ENCODE measurements around the gene SUPT4H1.

SUPT4H1 gene

GRCh38 chr17:58313815-58314705 is 37.9 kb downstream of the SUPT4H1 start:
- H3K4me3 ChIP-seq (ENCODE audit: low read depth, low read length), result no peak overlapping the region
- peaks cover 4% of the 10 kb centered on the region; the same call in 1 of the 2 replicates for H3K4me1 ChIP-seq (ENCODE audit: control insufficient read depth, insufficient read depth, low read length)
- H3K9ac ChIP-seq (ENCODE audit: low read length), result no peak overlapping the region
- no peak overlapping the region for H3K27ac ChIP-seq (ENCODE audit: low read depth, low read length)
- no peaks in the 10 kb centered on the region for H3K27me3 ChIP-seq (ENCODE audit: control insufficient read depth, insufficient read depth, low read length)
- H3K36me3 ChIP-seq (ENCODE audit: control insufficient read depth, insufficient read depth, low read length), result no peaks in the 10 kb centered on the region
- no peaks in the 10 kb centered on the region for H3K9me3 ChIP-seq (ENCODE audit: control insufficient read depth, insufficient read depth, low read depth, low read length)

- Histone ChIP-seq H3K9me3 (ENCODE audit: control insufficient read depth, insufficient read depth, low read depth, low read length) (no peaks in the 10 kb centered on the region), H3K4me3 (ENCODE audit: low read depth, low read length) (no peak overlapping the region), H3K27me3 (ENCODE audit: control insufficient read depth, insufficient read depth, low read length) (no peaks in the 10 kb centered on the region), H3K27ac (ENCODE audit: low read depth, low read length) (no peak overlapping the region), H3K9ac (ENCODE audit: low read length) (no peak overlapping the region), H3K36me3 (ENCODE audit: control insufficient read depth, insufficient read depth, low read length) (no peaks in the 10 kb centered on the region), H3K4me1 (ENCODE audit: control insufficient read depth, insufficient read depth, low read length) (peaks cover 6% of the 10 kb centered on the region; the same call in 1 of the 2 replicates)
These were observed 39.2 kb downstream of the SUPT4H1 start for GRCh38 chr17:58312829-58313228.

GRCh38 chr17:58312021-58312630 is 39.9 kb downstream of the SUPT4H1 start:
- Histone ChIP-seq H3K9ac (ENCODE audit: low read length) (no peak overlapping the region), H3K4me3 (ENCODE audit: low read depth, low read length) (no peak overlapping the region), H3K27me3 (ENCODE audit: control insufficient read depth, insufficient read depth, low read length) (no peaks in the 10 kb centered on the region), H3K9me3 (ENCODE audit: control insufficient read depth, insufficient read depth, low read depth, low read length) (no peaks in the 10 kb centered on the region), H3K36me3 (ENCODE audit: control insufficient read depth, insufficient read depth, low read length) (no peaks in the 10 kb centered on the region), H3K4me1 (ENCODE audit: control insufficient read depth, insufficient read depth, low read length) (0 out of 2 replicates have a peak, but pooled peaks cover 2% of the 10 kb centered on the region), H3K27ac (ENCODE audit: low read depth, low read length) (no peak overlapping the region)

GRCh38 chr17:58311429-58311894 is 40.5 kb downstream of the SUPT4H1 start:
- H3K4me3 ChIP-seq (ENCODE audit: low read depth, low read length), result no peak overlapping the region
- no peak overlapping the region for H3K27ac ChIP-seq (ENCODE audit: low read depth, low read length)
- no peak overlapping the region for H3K9ac ChIP-seq (ENCODE audit: low read length)
- 0 out of 2 replicates have a peak, but pooled peaks cover 2% of the 10 kb centered on the region for H3K4me1 ChIP-seq (ENCODE audit: control insufficient read depth, insufficient read depth, low read length)
- no peaks in the 10 kb centered on the region for H3K36me3 ChIP-seq (ENCODE audit: control insufficient read depth, insufficient read depth, low read length)
- no peaks in the 10 kb centered on the region for H3K27me3 ChIP-seq (ENCODE audit: control insufficient read depth, insufficient read depth, low read length)
- H3K9me3 ChIP-seq (ENCODE audit: control insufficient read depth, insufficient read depth, low read depth, low read length), result no peaks in the 10 kb centered on the region

GRCh38 chr17:58310511-58311428 is 41.2 kb downstream of the SUPT4H1 start:
- no peak overlapping the region for H3K27ac ChIP-seq (ENCODE audit: low read depth, low read length)
- H3K4me1 ChIP-seq (ENCODE audit: control insufficient read depth, insufficient read depth, low read length), result 0 out of 2 replicates have a peak, but pooled peaks cover 2% of the 10 kb centered on the region
- H3K4me3 ChIP-seq (ENCODE audit: low read depth, low read length), result no peak overlapping the region
- H3K9me3 ChIP-seq (ENCODE audit: control insufficient read depth, insufficient read depth, low read depth, low read length), result no peaks in the 10 kb centered on the region
- no peaks in the 10 kb centered on the region for H3K27me3 ChIP-seq (ENCODE audit: control insufficient read depth, insufficient read depth, low read length)
- no peaks in the 10 kb centered on the region for H3K36me3 ChIP-seq (ENCODE audit: control insufficient read depth, insufficient read depth, low read length)
- H3K9ac ChIP-seq (ENCODE audit: low read length), result no peak overlapping the region

GRCh38 chr17:58309918-58310259 is 42.1 kb downstream of the SUPT4H1 start:
- no peaks in the 10 kb centered on the region for H3K9me3 ChIP-seq (ENCODE audit: control insufficient read depth, insufficient read depth, low read depth, low read length)
- no peak overlapping the region for H3K4me3 ChIP-seq (ENCODE audit: low read depth, low read length)
- H3K27ac ChIP-seq (ENCODE audit: low read depth, low read length), result no peak overlapping the region
- H3K36me3 ChIP-seq (ENCODE audit: control insufficient read depth, insufficient read depth, low read length), result no peaks in the 10 kb centered on the region
- no peaks in the 10 kb centered on the region for H3K27me3 ChIP-seq (ENCODE audit: control insufficient read depth, insufficient read depth, low read length)
- 0 out of 2 replicates have a peak, but pooled peaks cover 2% of the 10 kb centered on the region for H3K4me1 ChIP-seq (ENCODE audit: control insufficient read depth, insufficient read depth, low read length)
- no peak overlapping the region for H3K9ac ChIP-seq (ENCODE audit: low read length)

GRCh38 chr17:58308985-58309917 is 42.8 kb downstream of the SUPT4H1 start:
- peaks cover 7% of the 10 kb centered on the region for H3K4me1 ChIP-seq (ENCODE audit: control insufficient read depth, insufficient read depth, low read length)
- H3K9ac ChIP-seq (ENCODE audit: low read length), result no peak overlapping the region
- no peak overlapping the region for H3K4me3 ChIP-seq (ENCODE audit: low read depth, low read length)
- H3K9me3 ChIP-seq (ENCODE audit: control insufficient read depth, insufficient read depth, low read depth, low read length), result no peaks in the 10 kb centered on the region
- no peak overlapping the region for H3K27ac ChIP-seq (ENCODE audit: low read depth, low read length)
- H3K27me3 ChIP-seq (ENCODE audit: control insufficient read depth, insufficient read depth, low read length), result no peaks in the 10 kb centered on the region
- H3K36me3 ChIP-seq (ENCODE audit: control insufficient read depth, insufficient read depth, low read length), result no peaks in the 10 kb centered on the region

GRCh38 chr17:58308173-58308984 is 43.6 kb downstream of the SUPT4H1 start:
- H3K4me1 ChIP-seq (ENCODE audit: control insufficient read depth, insufficient read depth, low read length), result peaks cover 12% of the 10 kb centered on the region
- no peak overlapping the region for H3K9ac ChIP-seq (ENCODE audit: low read length)
- no peaks in the 10 kb centered on the region for H3K27me3 ChIP-seq (ENCODE audit: control insufficient read depth, insufficient read depth, low read length)
- no peaks in the 10 kb centered on the region for H3K36me3 ChIP-seq (ENCODE audit: control insufficient read depth, insufficient read depth, low read length)
- no peak overlapping the region for H3K4me3 ChIP-seq (ENCODE audit: low read depth, low read length)
- H3K9me3 ChIP-seq (ENCODE audit: control insufficient read depth, insufficient read depth, low read depth, low read length), result no peaks in the 10 kb centered on the region
- no peak overlapping the region for H3K27ac ChIP-seq (ENCODE audit: low read depth, low read length)

- Histone ChIP-seq H3K4me1 (ENCODE audit: control insufficient read depth, insufficient read depth, low read length) (peaks cover 12% of the 10 kb centered on the region), H3K9me3 (ENCODE audit: control insufficient read depth, insufficient read depth, low read depth, low read length) (no peaks in the 10 kb centered on the region), H3K4me3 (ENCODE audit: low read depth, low read length) (no peak overlapping the region), H3K27me3 (ENCODE audit: control insufficient read depth, insufficient read depth, low read length) (no peaks in the 10 kb centered on the region), H3K27ac (ENCODE audit: low read depth, low read length) (no peak overlapping the region), H3K36me3 (ENCODE audit: control insufficient read depth, insufficient read depth, low read length) (no peaks in the 10 kb centered on the region), H3K9ac (ENCODE audit: low read length) (no peak overlapping the region)
These were observed 44.4 kb downstream of the SUPT4H1 start for GRCh38 chr17:58307468-58308172.

All from HUES6 (cell line).